GM19025 (cell line): ENCODE measurements around the gene ERC1.
"Not testable (repeated sequence)": the region's sequence is repeated elsewhere in the genome, so short reads cannot be mapped to it uniquely, and the experiment has no call there.

Source experiments
- ATAC-seq: cut with Tn5 transposase; IDR thresholded peaks from one replicate; pipeline ENCODE4 v1.9.1; 2021; ENCODE audit warnings: mild to moderate bottlenecking, low read depth, moderate library complexity; ENCODE audit not compliant: unreplicated experiment

The ERC1 gene

DNA sequence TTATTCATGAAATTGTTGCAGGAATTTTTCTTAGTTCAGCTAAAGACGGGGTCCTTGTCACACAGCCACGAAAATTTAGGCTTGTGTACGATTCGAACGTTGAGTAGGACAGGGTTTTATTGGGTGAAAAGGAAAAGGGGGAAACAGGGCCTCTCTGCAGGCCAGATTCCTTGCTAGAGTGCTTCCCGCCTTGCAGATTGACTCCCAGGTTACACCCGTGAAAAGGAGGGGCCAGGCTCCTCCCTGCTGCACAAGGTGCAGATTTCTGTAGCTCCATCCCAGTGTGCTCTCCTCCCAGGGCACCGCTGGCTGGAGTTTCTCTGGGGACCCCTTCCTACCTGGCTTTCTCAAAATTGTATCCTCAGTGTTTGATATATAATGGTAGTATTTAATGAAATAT, 221.5 kb downstream of the ERC1 start:
- no peak for ATAC-seq

DNA sequence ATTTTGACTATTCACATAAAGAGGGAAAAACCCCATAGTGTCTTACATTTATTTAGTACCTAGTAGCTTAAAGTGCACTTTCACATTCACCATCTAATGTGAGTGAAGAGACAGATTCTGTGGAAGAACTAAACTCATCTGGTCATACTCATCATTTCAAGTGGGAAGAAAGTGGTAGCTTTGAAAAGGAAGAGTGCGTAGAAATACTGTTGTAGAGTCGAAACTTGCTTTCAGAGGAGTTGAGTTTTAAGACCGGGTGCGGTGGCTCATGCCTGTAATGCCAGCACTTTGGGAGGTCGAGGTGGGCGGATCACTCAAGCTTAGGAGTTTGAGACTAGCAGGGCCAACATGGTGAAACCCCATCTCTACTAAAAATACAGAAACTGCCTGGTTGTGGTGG, 222.2 kb downstream of the ERC1 start:
- ATAC-seq: no peak

DNA sequence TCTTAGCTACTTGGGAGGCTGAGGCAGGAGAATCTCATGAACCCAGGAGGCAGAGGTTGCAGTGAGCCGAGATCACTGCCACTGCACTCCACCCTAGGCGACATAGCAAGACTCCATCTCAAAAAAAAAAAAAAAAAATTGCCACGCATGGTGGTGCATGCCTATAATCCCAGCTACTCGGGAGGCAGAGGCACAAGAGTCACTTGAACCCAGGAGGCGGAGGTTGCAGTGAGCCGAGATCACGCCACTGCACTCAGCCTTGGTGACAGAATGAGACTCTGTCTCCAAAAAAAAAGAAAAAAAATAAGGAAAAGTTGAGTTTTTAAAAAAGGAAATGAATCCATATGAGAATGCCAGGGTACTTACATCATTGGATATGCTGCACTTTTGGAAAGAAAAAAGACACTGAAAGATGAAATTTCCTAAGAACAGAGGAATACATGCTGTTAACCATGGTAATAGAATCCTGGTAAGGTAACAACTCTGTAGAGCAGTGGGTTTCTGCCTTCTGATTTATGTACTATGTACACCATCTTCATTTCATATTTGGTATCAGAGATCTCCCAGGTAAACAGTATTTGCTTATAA, 222.7 kb downstream of the ERC1 start:
- ATAC-seq: no peak

DNA sequence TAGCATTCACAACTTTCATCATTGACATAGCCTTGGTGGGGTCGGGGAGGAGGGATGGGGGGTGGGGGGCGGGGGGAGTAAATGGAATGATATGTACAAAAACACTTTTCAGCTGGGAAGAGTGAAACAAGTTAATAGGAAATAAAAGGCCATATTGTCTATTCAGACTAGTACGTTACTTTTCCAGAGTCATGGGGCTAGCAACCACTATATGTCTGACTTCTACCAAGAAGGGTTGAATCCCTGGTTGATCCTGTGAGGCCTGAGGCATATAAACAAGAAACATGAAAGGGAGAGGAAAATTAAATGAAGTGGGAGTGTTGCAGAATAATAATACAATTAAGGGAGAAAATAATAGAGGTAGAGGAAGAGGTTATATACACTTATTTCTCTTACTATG, 225.5 kb downstream of the ERC1 start:
- no peak for ATAC-seq

DNA sequence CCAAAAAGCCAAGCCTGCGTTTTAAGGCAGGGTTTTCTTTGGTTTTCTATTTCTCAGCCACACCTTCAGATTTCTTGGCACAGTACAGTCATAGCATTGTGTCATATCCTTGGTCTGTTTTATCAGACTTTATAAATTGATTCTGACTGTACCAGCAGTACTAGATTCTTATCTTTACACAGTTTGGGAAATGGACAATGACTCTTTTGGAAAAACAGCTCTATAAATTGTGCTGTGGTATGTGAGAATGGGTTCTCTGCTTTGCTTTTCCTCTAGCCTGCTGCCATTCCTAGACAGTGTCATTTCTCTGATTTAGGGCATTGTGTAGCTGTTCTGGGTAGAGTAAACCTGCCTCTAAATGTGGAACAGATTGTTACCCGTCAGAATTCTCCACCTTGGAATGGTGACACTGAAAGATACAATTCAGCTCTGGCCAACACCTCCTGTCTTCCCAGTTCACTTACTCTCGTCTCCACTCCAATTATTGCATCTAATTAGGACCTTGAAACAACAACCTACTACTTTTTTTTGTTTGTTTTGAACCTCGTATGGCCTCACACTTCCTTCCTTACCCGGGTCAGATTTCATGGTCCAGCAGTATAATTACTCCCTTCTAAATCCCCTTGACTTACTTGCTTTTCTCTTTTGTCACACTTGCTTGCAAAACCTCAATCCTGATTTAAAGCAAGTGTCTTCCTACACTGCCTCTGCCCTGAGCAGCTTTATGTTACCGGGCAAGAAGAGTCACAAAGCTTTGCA, 226.3 kb downstream of the ERC1 start:
- no peak for ATAC-seq

DNA sequence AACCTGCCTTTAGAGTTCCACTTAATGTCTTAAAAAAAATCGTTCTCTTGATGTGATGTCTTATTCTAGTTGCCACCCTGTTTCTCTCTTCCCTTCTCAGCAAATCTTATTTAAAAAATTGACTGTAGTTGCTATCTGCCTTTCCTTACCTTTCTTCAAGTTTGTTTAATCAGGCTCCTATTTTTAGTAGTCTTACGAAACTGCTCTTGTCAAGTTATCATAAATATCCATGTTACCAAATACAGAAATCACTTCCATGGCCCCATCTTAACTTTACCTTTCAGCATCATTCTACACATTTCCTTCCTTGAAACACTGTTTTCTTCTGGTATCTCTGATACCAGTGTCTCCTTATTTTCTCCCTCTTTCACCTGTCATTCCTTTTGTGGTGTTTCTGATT, 227.3 kb downstream of the ERC1 start:
- ATAC-seq: no peak

DNA sequence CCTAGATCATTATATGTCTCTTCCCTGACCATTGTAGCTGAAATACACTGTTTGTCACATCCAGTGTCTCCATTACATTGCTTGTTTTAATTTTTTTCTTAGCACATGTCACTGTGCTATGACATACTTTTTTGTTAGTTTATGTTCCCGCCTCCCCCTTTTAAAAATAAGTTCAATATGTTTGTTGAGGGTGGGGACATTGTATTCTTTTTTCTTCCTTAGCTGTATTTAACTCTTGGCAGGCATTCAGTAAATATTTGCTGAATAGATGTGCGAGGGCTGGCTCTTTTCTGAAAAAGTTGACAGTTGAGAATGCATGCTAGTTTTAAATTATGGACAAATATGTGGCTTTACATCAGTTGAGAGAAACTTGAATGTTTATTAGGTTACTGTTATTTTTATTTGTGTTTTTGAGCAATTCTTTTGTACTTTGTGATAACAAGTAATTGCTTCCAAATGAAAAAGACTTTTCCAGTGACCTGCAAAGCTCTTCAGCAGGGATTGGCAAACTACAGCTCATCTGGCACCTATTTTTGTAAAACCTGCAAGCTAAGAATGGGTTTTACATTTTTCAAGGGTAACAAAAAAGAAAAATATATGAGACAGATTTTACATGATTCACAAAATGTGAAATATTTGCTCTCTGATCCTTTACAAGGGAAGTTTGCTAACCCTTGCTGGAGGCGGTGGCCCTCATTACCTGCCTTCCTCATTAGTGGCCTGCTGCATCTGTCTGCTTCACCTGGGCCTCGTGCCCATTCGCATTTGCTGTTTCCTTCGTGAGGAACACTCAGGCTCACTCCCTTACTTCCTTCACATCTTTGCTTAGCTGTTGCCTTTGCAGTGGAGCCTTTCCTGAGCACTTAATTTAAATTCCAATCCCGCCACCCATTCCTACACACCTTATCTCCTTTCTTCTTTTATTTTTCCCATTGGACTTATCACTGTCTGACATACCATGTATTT, 229.4 kb downstream of the ERC1 start:
- ATAC-seq: no peak

DNA sequence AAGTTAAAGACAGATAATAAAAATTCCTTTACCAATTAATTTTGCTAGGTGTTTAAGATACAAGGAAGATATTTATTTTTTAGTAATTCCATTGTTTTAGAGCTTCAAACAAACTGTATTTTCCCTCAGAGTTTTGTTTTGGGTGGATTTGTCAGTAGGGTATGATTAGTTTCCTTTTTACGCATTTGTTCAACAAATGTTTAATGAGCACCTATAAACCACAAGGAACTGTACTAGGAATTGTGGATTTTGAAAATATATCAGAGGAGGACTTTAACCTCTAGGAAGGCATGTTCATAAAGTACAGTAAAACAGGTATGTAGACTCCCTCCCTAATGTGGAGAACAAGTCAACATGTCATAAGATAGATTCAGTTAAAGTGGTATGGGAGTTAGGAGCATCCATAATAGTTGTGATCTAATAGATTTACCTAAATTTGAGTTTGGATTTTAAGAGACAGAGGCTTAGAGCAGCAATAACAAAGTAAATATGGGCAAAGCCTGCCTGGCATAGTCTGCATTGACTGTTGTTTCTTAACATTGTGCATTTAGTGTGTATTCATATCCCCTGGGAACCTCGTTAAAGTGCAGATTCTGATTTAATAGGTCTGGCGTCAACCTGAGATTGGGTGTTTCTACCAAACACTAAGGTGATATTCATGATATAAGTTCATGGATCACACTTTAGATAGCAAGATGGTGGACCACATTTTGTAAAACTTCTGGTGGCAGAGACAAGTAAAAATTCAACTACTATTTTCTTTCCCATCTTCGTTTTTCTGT, 232.0 kb downstream of the ERC1 start:
- no peak for ATAC-seq

DNA sequence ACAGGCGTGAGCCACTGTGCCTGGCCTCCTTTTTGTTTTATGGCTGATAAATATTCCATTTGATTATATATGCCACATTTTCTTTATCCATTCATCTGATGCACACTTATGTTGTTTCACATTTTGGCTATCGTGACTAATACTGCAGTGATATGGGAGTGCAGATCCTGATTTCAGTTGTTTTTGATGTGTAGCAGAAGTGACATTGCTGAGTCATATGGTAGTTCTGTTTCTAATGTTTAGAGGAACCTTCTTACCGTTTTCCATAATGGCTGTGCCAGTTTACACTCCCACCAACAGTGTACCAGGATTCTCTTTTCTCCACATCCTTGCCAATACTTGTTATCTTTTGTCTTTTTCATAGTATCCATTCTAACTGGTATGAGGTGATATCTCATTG, 235.9 kb downstream of the ERC1 start:
- ATAC-seq: no peak

DNA sequence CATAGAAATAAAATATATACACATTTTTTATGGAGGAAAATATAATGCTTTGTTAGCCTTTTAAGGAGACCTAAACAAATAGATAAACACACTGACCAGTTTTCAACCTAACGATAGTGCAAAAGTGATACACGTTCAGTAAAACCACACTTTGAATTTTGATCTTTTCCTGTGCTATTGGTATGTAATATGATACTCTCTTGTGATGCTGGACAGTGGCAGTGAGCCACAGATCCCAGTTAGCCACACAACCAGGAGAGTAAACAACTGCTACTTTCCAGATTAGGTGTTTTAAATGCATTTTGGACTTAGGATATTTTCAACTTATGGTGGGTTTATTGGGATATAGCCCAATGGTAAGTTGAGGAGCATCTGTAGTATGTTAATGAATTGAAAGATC, 243.1 kb downstream of the ERC1 start:
- ATAC-seq: no peak

DNA sequence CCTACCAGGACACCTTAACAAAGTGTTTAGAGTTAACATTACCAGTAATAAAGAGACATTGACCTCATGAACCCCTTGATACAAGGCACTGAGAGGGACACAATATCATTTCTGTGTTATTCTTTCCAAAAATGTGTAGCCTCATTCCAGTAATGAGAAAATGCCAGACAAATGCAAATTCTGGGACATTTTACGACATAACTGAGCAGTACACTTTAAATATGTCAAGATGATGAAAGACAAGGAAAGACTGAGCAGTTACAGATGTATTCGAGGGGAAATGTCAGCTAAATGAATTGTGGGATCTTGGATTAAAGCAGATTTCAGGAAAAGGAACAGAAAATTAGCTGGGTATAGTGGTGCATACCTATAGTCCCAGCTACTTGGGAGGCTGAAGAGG, 255.6 kb downstream of the ERC1 start:
- ATAC-seq: no peak

DNA sequence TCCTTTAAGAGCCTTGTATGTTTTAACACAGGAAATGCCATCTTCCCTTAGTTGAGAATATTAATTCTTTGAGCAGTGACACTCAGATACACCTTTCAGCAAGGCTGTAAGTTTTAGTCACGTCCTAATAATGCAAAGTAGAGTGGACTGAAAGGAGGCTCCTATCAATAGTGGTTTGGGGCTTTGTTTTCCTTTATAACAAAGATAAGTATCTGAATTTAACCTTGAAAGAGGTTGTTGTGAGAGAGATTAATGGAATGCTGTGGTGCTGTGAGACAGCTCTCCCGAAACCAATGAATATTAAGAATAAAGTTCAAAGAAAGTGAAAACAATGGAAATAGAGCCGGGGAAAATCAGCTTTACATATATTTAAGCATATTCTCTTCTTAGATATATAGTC, 259.6 kb downstream of the ERC1 start:
- ATAC-seq: no peak

DNA sequence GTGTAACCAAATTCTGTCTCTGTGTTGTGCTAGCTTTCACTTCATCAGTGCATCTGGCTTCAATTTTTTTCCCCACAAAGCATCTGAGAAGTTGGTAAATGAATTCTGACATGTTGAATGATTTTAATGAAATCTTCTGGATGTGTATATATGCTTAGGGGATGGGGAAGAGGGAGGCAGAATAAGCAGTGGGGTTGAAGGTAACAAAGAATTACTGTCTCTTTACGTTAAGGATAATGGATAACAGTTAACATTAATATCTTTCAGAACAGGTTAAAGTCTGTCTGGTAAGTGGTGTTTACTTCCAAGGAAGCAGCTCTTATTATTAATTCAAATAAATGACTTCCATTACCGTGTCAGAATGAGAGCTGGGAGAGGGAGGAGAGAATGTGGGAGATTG, 261.7 kb downstream of the ERC1 start:
- ATAC-seq: no peak

DNA sequence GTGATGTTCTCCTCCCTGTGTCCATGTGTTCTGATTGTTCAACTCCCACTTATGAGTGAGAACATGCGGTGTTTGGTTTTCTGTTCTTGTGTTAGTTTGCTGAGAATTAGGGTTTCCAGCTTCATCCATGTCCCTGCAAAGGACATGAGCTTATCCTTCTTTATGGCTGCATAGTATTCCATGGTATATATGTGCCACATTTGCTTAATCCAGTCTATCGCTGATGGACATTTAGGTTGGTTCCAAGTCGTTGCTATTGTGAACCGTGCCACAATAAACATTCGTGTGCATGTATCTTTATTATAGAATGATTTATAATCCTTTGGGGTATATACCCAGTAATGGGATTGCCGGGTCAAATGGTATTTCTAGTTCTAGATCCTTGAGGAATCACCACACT, 264.1 kb downstream of the ERC1 start:
- not testable (repeated sequence) for ATAC-seq

DNA sequence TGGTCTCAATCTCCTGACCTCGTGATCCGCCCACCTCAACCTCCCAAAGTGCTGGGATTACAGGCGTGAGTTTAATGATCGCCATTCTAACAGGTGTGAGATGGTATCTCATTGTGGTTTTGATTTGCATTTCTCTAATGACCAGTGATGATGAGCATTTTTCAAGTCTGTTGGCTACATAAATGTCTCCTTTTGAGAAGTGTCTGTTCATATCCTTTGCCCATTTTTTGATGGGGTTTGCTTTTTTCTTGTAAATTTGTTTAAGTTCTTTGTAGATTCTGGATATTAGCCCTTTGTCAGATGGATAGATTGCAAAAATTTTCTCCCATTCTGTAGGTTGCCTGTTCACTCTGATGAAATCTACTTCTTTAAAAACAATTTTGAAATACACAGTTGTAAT, 264.8 kb downstream of the ERC1 start:
- not testable (repeated sequence) for ATAC-seq

DNA sequence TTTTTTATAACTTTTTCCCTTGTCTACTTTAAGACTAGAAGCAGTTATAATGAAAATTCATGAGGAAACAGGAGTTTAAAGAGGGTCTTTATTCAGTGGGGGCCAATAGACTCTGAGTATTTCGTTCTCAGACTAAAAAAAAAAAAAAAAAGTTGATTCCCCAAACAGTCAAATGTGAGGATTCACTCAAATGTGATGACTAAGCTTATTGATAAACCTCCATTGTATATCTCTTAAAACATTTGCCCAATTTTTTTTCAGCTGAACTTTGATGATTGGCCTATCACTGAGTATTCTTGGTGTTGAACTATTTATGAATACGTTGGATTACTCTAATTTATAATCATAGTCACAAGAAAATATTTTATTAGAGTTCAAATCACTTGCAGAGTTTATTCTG, 265.3 kb downstream of the ERC1 start:
- ATAC-seq: no peak

DNA sequence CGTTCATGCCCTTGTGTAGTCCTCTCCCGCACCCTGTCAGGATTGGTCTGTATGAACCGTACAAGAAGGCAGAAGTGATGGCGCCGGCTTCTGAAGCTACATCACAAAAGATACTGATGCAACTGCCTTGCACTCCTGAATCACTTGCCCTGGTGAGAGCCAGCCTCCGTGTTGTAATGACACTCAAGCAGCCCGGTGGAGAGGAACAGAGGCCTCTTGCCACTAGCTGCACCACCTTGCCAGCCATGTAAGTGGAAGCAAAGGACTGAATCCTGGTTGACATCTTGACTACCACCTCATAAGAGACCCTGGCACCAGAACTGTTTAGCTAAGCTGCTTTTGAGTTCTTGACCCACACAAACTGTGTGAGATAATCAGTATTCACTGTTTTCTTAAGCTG, 266.0 kb downstream of the ERC1 start:
- ATAC-seq: no peak

DNA sequence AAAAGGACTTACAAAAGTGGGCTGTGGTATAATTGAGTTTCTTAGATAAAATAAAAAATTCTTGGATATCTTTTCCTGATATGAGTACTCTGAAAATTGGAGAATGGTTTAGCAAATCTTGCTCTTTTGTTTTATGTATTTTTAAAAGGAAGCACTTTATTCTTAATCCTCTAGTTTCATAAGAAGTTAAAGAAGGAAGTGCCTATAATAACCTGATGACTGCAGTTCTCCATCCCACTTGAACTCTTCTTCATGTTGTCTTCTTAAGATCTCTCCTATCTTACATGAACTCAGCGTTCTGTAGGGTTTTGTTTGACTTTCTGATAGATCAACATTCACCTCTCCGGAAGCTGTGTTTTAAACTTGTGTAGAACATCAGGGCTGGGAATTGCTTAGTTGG, 271.0 kb downstream of the ERC1 start:
- ATAC-seq: no peak

DNA sequence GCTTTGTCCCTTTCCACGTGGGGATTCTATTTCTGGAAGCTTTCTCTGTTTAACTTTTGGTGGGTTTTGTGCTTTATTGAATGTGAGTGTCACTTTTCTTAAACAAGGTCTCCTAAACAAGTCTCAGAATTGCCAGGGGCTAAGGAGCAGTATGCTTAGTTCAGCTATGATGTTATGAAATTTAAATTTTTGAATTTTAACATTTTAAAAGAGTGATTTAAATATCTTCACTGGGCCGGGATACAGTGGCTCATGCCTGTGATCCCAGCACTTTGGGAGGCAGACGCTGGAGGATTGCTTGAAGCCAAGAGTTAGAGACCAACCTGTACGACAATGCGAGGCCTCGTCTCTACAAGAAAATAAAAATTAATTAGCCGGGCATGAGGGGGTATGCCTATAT, 276.2 kb downstream of the ERC1 start:
- no peak for ATAC-seq

DNA sequence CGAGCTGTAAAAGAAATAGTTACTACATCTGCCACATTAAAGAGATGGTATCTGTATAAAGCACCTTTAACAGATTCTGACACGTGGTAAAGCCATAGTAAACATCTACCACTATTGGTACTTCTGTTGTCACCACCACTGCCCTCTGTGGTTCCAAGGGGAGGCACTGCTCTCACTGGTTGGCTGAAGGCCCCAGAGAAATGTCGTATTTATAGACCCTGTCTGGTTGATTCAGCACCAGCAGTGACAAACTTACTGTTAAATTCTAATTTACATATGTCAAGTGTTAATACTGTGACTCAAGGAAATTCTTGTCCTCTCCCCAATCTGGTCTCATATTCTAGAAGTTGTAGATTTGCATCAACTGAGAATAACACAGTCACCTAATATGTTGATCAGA, 281.1 kb downstream of the ERC1 start:
- no peak for ATAC-seq

DNA sequence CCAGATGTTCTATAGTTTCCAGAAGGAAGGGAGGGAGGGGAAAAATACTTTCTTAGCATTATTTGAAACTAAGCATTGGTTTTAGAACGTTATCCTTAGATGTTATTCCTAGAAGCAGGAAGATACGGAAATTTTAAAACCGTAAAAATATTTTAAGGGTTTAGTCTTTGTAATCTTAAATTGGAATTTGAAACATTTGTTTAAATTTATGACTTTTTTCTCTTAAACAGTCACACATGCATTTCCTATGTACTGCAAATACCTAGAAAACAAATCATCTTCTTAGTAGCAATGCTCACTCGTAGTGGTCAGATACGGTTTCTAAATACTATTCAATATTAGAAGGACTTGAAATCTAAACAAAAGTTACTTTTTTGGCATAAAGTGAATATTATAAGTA, 282.0 kb downstream of the ERC1 start:
- ATAC-seq: no peak
